NCI-H460 (cell line): ENCODE results near the gene CDC27. TPM values are rescaled to one million over a fixed set of nuclear protein-coding genes. Genes with fewer than 3 reads are reported as not detected.
"Not testable (repeated sequence)": the region's sequence is repeated elsewhere in the genome, so short reads cannot be mapped to it uniquely, and the experiment has no call there.

Experiments
- DNase-seq: peaks from one replicate; pipeline ENCODE4 v3.0.0-alpha.2; 2016; ENCODE audit warnings: low read depth; ENCODE audit errors: extremely low read depth
- total RNA-seq: library from RNA; depleted of rRNA; stranded (reverse); fragments of >200 nt; shearing (Covaris generic); gene quantifications from 2 replicates; pipeline ENCODE4 v1.2.3, GENCODE V29; 2014; rRNA removed

CDC27 gene
- total RNA-seq, 1 experiment from 2014 or later, result 138 TPM

DNA sequence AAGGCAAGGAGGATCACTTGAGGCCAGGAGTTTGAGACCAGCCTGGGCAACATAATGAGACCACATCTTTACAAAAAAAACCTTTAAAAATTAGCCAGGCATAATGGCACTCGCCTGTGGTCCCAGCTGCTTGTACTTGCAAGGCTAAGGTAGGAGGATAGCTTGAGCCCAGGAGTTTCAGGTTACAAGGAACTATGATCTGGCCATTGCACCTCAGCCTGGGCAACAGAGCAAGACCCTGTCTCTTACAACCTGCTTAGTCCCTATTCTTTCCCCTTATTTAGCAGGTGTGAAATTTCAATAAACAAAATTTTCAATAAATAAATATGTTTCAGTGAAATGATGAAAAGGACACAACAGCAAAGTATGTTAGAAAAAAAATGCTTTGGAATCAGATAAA lies 114.7 kb downstream of the CDC27 start:
- not testable (repeated sequence) for DNase-seq

DNA sequence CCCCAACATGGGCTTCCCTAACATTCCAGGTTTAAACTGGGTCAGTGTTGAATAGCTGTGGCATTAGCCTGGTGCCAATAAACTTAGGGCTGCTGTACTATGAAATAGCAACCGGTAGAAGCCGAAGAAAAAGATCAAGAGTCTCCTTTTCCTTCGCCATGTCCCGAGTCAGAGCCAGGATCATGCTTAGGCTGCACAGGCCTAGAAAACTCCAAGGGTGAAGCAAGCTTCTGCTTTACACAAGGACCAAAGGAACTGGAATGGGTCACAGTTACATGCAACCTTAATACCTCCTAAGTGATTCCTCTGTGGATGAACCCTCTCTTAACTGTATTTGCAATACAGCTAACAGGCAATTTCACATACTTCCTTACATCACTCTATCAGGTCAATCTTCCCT lies 115.5 kb downstream of the CDC27 start:
- not testable (repeated sequence) for DNase-seq

DNA sequence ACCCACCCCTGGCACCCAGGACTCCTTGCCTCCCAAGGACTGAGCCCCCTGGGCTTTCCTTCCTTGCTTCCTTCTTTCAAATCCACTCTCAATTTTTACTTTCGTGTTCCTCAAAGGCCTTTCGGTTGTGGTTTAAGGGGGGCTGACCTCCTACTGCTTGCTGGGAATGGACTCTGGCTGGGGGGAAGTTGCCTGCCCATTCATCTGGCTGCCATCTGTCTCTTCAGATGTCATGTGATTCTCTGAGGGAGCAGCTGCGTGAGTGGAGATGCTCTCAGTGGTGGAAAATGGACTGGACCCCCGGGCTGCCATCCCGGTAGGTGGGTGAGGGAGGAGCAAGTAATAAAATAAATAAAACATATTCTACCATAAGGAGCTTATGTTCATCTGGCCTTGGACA lies 116.2 kb downstream of the CDC27 start:
- DNase-seq, result no peak

DNA sequence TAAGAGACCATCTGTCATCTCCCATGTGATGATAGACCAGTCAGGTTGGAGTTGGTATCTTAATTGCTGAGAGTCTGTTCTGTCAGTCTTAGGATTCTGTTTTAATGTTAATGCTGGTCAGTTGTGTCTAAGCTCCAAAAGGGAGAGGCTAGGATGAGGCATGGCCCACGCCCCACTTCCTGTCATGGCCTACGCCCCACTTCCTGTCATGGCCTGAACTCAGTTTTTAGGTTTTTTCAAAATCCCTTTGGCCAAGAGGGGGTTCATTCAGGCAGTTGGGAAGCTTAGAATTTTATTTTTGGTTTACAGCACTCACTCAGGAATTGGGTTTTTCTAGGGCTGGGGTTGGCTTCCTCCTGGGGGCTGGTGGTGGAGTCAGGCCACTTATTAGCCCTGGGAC lies 117.9 kb downstream of the CDC27 start:
- DNase-seq, result not testable (repeated sequence)

DNA sequence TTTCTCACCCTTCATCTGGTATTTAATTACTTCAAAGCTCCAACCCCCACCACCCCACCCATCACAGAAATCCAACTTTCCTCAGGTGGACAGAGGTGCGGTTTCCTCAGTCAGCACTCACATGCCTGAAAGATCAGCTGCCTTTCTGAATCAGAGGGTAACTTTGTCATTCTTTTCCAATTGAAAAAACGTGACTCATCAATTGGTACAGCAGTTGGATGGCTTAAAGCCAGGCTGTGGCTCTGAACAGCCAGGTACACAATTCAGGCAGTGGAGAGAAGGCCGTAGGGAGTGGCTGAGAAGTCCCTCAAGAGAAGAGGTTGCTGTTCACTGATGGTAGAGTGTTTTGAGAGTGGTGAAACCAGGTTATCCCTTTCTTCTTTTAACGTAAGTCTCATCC lies 118.8 kb downstream of the CDC27 start:
- DNase-seq, result not testable (repeated sequence)

Other genes with a start within 250 kb of the CDC27 start
- not detected in 2 replicates for gene RPRML, start 210.0 kb downstream of the CDC27 start, total RNA-seq
- not detected in 2 replicates for gene MYL4, start 20.1 kb upstream of the CDC27 start, total RNA-seq
- not detected in 2 replicates for gene ITGB3, start 64.5 kb upstream of the CDC27 start, total RNA-seq
- gene EFCAB13, start 134.7 kb upstream of the CDC27 start, total RNA-seq, result 3.3 and 4.7 TPM in 2 replicates